Thyroid gland (tissue), 4 donors: Measurements from ENCODE around the gene PAX8.

Source experiments
- POLR2A ChIP-seq, 2 donors: fragments of 450-650 bp; IDR thresholded peaks; one replicate each; pipeline ENCODE4 v1.6.1; 2017; ENCODE audit warnings: antibody characterized with exemption in 2 of 2, mild to moderate bottlenecking in 2 of 2, moderate library complexity in 1 of 2
- TF ChIP-seq, protein P1 (sequence below), 6 experiments: fragments of 200-600 bp in 3 of 6; fragments of 450-650 bp in 3 of 6; sonication (generic) in 3 of 6; IDR thresholded peaks; one replicate each; pipeline ENCODE4 v1.5.1; 2016 to 2019; ENCODE audit warnings: antibody characterized with exemption in 6 of 6, mild to moderate bottlenecking in 2 of 6, inconsistent platforms in 1 of 6, moderate library complexity in 1 of 6

DNA sequence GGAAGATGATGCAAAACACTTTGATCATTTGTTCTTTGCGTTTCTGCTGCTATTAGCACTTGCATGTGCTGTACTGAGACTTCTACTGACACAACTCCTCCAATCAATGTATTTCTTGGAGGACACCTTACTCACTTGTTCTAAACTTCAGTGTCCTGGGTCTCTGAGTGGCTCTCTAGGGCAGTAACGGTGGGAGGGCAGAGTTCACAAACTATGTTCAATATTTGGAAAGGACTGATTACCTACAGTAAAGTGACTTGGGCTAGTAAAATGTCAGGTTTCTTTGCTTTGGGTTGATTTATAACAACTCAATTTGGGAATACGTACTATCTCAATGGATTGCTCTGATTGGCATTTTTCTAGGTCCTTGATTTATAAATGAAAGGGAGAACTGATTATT is 49.3 kb upstream of the PAX8 start:
- TF ChIP-seq, protein P1, sequence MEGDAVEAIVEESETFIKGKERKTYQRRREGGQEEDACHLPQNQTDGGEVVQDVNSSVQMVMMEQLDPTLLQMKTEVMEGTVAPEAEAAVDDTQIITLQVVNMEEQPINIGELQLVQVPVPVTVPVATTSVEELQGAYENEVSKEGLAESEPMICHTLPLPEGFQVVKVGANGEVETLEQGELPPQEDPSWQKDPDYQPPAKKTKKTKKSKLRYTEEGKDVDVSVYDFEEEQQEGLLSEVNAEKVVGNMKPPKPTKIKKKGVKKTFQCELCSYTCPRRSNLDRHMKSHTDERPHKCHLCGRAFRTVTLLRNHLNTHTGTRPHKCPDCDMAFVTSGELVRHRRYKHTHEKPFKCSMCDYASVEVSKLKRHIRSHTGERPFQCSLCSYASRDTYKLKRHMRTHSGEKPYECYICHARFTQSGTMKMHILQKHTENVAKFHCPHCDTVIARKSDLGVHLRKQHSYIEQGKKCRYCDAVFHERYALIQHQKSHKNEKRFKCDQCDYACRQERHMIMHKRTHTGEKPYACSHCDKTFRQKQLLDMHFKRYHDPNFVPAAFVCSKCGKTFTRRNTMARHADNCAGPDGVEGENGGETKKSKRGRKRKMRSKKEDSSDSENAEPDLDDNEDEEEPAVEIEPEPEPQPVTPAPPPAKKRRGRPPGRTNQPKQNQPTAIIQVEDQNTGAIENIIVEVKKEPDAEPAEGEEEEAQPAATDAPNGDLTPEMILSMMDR (IDR thresholded peaks at IDR 0.05): no peak
- no peak for TF ChIP-seq POLR2A (IDR thresholded peaks at IDR 0.05)
